ENCODE results near the gene KRT74.

KRT74 gene

DNA sequence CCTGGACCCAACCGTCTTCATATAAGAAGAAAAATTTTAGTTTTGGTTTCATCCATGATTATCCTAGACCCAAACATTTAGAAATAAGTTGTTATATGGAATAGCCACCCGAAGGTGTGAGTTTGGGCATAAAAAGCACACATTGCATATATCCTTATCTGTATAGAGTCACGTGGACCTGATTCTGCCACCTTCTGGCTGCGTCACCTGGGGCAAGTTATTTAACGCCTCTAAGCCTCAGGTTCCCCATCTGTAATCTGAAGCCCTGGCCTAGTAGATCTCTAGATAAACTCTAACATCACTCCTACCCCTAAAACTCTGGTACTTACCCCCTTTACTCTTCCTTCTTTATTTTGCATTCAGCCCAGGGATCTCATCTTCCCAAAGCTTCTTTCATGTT, 39.2 kb downstream of the KRT74 start:
- no peak overlapping the region for H3K4me3 ChIP-seq (ENCODE audit: low read length)
- H3K4me1 ChIP-seq (ENCODE audit: control insufficient read depth, insufficient read depth, low read length): no peaks in the 10 kb centered on the region
- no peak for DNase-seq (ENCODE audit: low read depth)

GRCh38 chr12:52533686-52534470, 39.8 kb downstream of the KRT74 start:
- no peak overlapping the region for H3K4me3 ChIP-seq (ENCODE audit: low read length)
- H3K27me3 ChIP-seq (replicated peaks; ENCODE audit: control insufficient read depth, insufficient read depth, low read length): peaks cover 40% of the 10 kb centered on the region
- H3K9ac ChIP-seq (ENCODE audit: low read length): no peak overlapping the region
- no peak for DNase-seq (ENCODE audit: low read depth)
- no peaks in the 10 kb centered on the region for H3K4me1 ChIP-seq (ENCODE audit: control insufficient read depth, insufficient read depth, low read length)
- H3K9me3 ChIP-seq (ENCODE audit: control insufficient read depth, low read length): no peaks in the 10 kb centered on the region
- H3K36me3 ChIP-seq (ENCODE audit: control insufficient read depth, insufficient read depth, low read length, severe bottlenecking): no peaks in the 10 kb centered on the region

More for the DNA sequence above, 39.2 kb downstream of the KRT74 start:
- H3K9ac ChIP-seq (ENCODE audit: low read length): no peak overlapping the region
- no peaks in the 10 kb centered on the region for H3K9me3 ChIP-seq (ENCODE audit: control insufficient read depth, low read length)
- H3K27me3 ChIP-seq (replicated peaks; ENCODE audit: control insufficient read depth, insufficient read depth, low read length): peaks cover 34% of the 10 kb centered on the region
- no peaks in the 10 kb centered on the region for H3K36me3 ChIP-seq (ENCODE audit: control insufficient read depth, insufficient read depth, low read length, severe bottlenecking)

GRCh38 chr12:52532636-52533035, 41.0 kb downstream of the KRT74 start:
- Histone ChIP-seq H3K4me1 (ENCODE audit: control insufficient read depth, insufficient read depth, low read length) (no peaks in the 10 kb centered on the region), H3K9me3 (ENCODE audit: control insufficient read depth, low read length) (no peaks in the 10 kb centered on the region), H3K27me3 (replicated peaks; ENCODE audit: control insufficient read depth, insufficient read depth, low read length) (peaks cover 48% of the 10 kb centered on the region), H3K4me3 (ENCODE audit: low read length) (no peak overlapping the region), H3K9ac (ENCODE audit: low read length) (no peak overlapping the region), H3K36me3 (ENCODE audit: control insufficient read depth, insufficient read depth, low read length, severe bottlenecking) (no peaks in the 10 kb centered on the region)
- no peak for DNase-seq (ENCODE audit: low read depth)

DNA sequence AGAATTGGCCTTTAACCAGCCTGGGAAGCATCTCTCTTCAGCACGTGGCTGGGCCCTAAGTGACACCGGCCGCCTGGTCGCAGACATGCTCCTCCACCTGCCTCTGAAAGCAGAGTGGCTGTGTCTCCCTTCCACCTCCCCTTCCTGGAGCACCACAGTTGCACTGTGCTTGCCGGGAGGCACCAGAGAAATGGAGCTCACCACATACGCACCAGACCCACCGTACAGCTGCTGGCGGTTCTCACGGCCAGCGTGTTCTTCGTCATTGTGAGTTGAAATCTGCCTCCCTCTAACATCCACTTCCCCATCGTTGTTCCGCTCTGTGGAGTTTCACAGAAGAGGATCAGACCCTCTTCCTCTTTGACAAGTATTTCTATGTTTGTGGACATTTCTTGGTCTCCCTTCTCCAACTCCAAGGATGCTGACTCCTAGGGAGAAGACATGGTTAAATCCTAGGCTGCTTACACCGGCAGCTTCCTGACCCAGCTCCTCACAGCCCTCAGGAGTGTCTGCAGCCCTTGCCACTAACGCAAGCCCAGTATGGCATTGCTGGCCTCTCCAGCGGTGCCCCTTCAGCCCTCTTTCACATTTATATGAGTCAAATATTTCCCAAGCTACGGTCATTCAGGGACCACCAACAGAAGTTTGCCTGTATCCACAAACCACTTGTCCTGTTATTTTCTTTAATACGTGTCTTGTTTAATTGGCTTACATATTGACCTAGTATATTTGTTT, 41.9 kb downstream of the KRT74 start:
- Histone ChIP-seq H3K27me3 (replicated peaks; ENCODE audit: control insufficient read depth, insufficient read depth, low read length) (peaks cover 50% of the 10 kb centered on the region), H3K4me1 (ENCODE audit: control insufficient read depth, insufficient read depth, low read length) (no peaks in the 10 kb centered on the region), H3K9ac (ENCODE audit: low read length) (no peak overlapping the region), H3K4me3 (ENCODE audit: low read length) (no peak overlapping the region), H3K36me3 (ENCODE audit: control insufficient read depth, insufficient read depth, low read length, severe bottlenecking) (no peaks in the 10 kb centered on the region), H3K9me3 (ENCODE audit: control insufficient read depth, low read length) (no peaks in the 10 kb centered on the region)
- DNase-seq (ENCODE audit: low read depth): no peak

GRCh38 chr12:52530905-52531304, 42.7 kb downstream of the KRT74 start:
- Histone ChIP-seq H3K9ac (ENCODE audit: low read length) (no peak overlapping the region), H3K9me3 (ENCODE audit: control insufficient read depth, low read length) (no peaks in the 10 kb centered on the region), H3K27me3 (replicated peaks; ENCODE audit: control insufficient read depth, insufficient read depth, low read length) (peaks cover 53% of the 10 kb centered on the region), H3K4me3 (ENCODE audit: low read length) (no peak overlapping the region), H3K4me1 (ENCODE audit: control insufficient read depth, insufficient read depth, low read length) (no peaks in the 10 kb centered on the region), H3K36me3 (ENCODE audit: control insufficient read depth, insufficient read depth, low read length, severe bottlenecking) (no peaks in the 10 kb centered on the region)
- DNase-seq (ENCODE audit: low read depth): no peak

DNA sequence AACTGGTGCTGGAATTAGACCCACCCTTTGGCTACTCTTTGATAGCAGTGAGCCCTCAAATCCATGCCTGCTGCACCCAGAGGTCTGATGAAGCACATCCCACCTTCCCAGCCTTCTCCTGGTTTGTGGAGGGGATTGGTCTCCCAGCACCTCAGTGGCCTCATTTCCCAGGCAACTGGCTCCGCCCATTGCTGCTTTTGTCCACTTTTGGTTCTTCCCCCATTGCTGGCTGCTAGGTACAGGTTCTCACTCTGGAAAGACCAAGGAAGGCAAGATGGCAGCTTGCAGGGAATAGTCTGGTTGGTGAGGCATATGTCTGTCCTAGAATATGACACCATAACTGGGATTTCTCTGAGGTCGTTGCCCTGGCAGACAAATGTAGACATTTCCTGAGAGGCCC, 43.3 kb downstream of the KRT74 start:
- Histone ChIP-seq H3K27me3 (replicated peaks; ENCODE audit: control insufficient read depth, insufficient read depth, low read length) (peaks cover 55% of the 10 kb centered on the region), H3K9me3 (ENCODE audit: control insufficient read depth, low read length) (no peaks in the 10 kb centered on the region), H3K9ac (ENCODE audit: low read length) (no peak overlapping the region), H3K36me3 (ENCODE audit: control insufficient read depth, insufficient read depth, low read length, severe bottlenecking) (no peaks in the 10 kb centered on the region), H3K4me3 (ENCODE audit: low read length) (no peak overlapping the region), H3K4me1 (ENCODE audit: control insufficient read depth, insufficient read depth, low read length) (no peaks in the 10 kb centered on the region)
- DNase-seq (ENCODE audit: low read depth): no peak

- no peaks in the 10 kb centered on the region for H3K4me1 ChIP-seq (ENCODE audit: control insufficient read depth, insufficient read depth, low read length)
- H3K4me3 ChIP-seq (ENCODE audit: low read length): no peak overlapping the region
- H3K9me3 ChIP-seq (ENCODE audit: control insufficient read depth, low read length): no peaks in the 10 kb centered on the region
- H3K27me3 ChIP-seq (replicated peaks; ENCODE audit: control insufficient read depth, insufficient read depth, low read length): peaks cover 59% of the 10 kb centered on the region
- DNase-seq (ENCODE audit: low read depth): no peak
- no peaks in the 10 kb centered on the region for H3K36me3 ChIP-seq (ENCODE audit: control insufficient read depth, insufficient read depth, low read length, severe bottlenecking)
- no peak overlapping the region for H3K9ac ChIP-seq (ENCODE audit: low read length)
These were observed 43.8 kb downstream of the KRT74 start for GRCh38 chr12:52529846-52530245.

GRCh38 chr12:52529417-52529816, 44.2 kb downstream of the KRT74 start:
- Histone ChIP-seq H3K4me1 (ENCODE audit: control insufficient read depth, insufficient read depth, low read length) (no peaks in the 10 kb centered on the region), H3K27me3 (replicated peaks; ENCODE audit: control insufficient read depth, insufficient read depth, low read length) (peaks cover 59% of the 10 kb centered on the region), H3K9ac (ENCODE audit: low read length) (no peak overlapping the region), H3K36me3 (ENCODE audit: control insufficient read depth, insufficient read depth, low read length, severe bottlenecking) (no peaks in the 10 kb centered on the region), H3K9me3 (ENCODE audit: control insufficient read depth, low read length) (no peaks in the 10 kb centered on the region), H3K4me3 (ENCODE audit: low read length) (no peak overlapping the region)
- DNase-seq (ENCODE audit: low read depth): no peak

GRCh38 chr12:52528641-52529143, 45.0 kb downstream of the KRT74 start:
- Histone ChIP-seq H3K4me1 (ENCODE audit: control insufficient read depth, insufficient read depth, low read length) (peaks cover 5% of the 10 kb centered on the region), H3K27me3 (replicated peaks; ENCODE audit: control insufficient read depth, insufficient read depth, low read length) (peaks cover 59% of the 10 kb centered on the region), H3K9ac (ENCODE audit: low read length) (no peak overlapping the region), H3K4me3 (ENCODE audit: low read length) (no peak overlapping the region), H3K36me3 (ENCODE audit: control insufficient read depth, insufficient read depth, low read length, severe bottlenecking) (no peaks in the 10 kb centered on the region), H3K9me3 (ENCODE audit: control insufficient read depth, low read length) (no peaks in the 10 kb centered on the region)
- no peak for DNase-seq (ENCODE audit: low read depth)

- H3K9me3 ChIP-seq (ENCODE audit: control insufficient read depth, low read length): no peaks in the 10 kb centered on the region
- no peak overlapping the region for H3K9ac ChIP-seq (ENCODE audit: low read length)
- peaks cover 61% of the 10 kb centered on the region for H3K27me3 ChIP-seq (replicated peaks; ENCODE audit: control insufficient read depth, insufficient read depth, low read length)
- H3K36me3 ChIP-seq (ENCODE audit: control insufficient read depth, insufficient read depth, low read length, severe bottlenecking): no peaks in the 10 kb centered on the region
- DNase-seq (ENCODE audit: low read depth): no peak
- no peak overlapping the region for H3K4me3 ChIP-seq (ENCODE audit: low read length)
- peaks cover 11% of the 10 kb centered on the region for H3K4me1 ChIP-seq (ENCODE audit: control insufficient read depth, insufficient read depth, low read length)
These were observed 46.4 kb downstream of the KRT74 start for GRCh38 chr12:52527121-52527800.

GRCh38 chr12:52526511-52526951, 47.1 kb downstream of the KRT74 start:
- Histone ChIP-seq H3K4me1 (ENCODE audit: control insufficient read depth, insufficient read depth, low read length) (peaks cover 19% of the 10 kb centered on the region), H3K27me3 (replicated peaks; ENCODE audit: control insufficient read depth, insufficient read depth, low read length) (peaks cover 57% of the 10 kb centered on the region), H3K36me3 (ENCODE audit: control insufficient read depth, insufficient read depth, low read length, severe bottlenecking) (no peaks in the 10 kb centered on the region), H3K4me3 (ENCODE audit: low read length) (no peak overlapping the region), H3K9me3 (ENCODE audit: control insufficient read depth, low read length) (no peaks in the 10 kb centered on the region), H3K9ac (ENCODE audit: low read length) (no peak overlapping the region)
- no peak for DNase-seq (ENCODE audit: low read depth)

All from adipocyte (in vitro differentiated cells).